GM18505 (cell line): Measurements from ENCODE around the gene CHCHD3.

Source experiments
- ATAC-seq: cut with Tn5 transposase; IDR thresholded peaks from one replicate; pipeline ENCODE4 v1.9.1; 2021; ENCODE audit not compliant: unreplicated experiment
- POLR2A ChIP-seq: IDR thresholded peaks from 4 replicates; pipeline ENCODE4 v1.6.1; 2011; ENCODE audit warnings: borderline replicate concordance; ENCODE audit not compliant: insufficient read depth, insufficient read length; ENCODE audit errors: extremely low read depth

The CHCHD3 gene

DNA sequence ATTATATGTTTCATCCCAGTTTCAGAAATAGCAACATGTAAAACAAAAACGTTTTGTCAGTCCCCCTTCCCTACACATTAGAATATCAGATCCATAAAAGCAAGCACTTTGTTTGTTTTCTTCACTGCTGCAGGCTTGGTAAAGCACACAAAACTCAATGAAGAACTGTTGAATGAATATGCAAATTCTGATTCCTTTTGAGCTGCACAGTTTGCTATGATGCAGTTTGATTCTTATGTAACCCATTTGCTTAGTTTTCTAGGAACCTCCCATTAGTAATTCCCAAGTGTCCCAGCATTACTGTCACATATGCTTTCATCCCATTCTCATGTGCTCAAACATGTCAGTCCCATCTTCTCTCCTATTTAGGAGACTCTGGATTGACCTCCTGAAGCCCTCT lies 26.1 kb upstream of the CHCHD3 start:
- ATAC-seq = no peak
- no peak for TF ChIP-seq POLR2A

DNA sequence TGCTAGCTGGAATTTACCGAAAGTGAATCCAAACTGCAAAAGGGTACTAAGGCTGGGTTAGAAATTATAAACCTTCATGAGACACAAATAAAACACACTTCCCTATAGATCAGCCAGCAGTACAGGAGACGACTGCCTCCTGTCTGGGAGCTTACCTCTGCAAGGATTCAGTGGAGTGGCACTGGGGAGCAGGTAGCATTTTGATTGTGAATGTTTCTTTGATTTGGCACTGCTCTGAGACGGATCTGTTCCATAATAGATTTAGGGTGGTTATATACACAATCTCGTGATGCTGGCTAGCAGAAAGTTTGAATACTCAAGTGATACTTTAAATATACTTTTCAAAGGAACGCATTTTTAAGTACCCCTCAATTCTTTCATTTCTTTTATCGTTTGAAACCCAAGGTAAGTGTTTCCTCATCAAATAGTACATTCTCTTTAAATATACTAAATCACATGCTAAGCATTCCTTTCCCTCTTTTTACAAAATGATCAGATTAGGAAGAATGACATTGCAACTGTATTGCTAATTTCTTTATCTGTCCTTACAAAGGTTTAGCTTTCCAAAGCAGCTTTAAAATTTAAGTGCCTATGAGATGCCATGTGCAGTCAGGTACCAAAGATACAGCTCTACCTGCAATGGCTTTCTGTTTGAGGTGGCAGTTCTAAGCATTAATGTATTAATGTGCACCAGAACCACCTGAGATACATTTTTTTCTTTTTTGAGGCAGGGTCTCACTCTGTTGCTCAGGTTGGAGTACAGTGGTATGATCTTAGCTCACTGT lies 20.6 kb upstream of the CHCHD3 start:
- no peak for ATAC-seq
- TF ChIP-seq POLR2A = no peak

GRCh38 chr7:133099633-133100286 lies 17.9 kb upstream of the CHCHD3 start:
- no peak for ATAC-seq
- TF ChIP-seq POLR2A = no peak

- ATAC-seq = no peak
- no peak for TF ChIP-seq POLR2A
These were observed 13.3 kb upstream of the CHCHD3 start for GRCh38 chr7:133095119-133095671.

- no peak for TF ChIP-seq POLR2A
- ATAC-seq = no peak
These were observed 10.1 kb upstream of the CHCHD3 start for GRCh38 chr7:133091943-133092464.

DNA sequence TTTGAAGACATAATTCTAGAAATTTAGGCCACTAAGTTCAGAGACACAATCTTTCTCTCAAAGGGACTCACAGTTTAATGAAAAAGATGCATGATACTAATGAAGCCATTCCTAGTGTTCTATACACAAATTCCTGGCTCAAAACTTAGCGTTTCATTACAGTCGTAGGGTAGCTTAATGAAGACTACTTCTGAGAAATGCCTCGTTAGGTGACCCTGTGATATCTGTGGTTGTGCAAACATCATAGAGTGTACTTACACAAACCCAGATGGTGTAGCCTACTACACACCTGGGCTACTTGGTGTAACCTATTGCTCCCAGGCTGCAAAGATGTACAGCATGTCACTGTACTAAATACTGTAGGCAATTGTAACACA lies 488 bp upstream of the CHCHD3 start:
- TF ChIP-seq POLR2A = no peak
- no peak for ATAC-seq

DNA sequence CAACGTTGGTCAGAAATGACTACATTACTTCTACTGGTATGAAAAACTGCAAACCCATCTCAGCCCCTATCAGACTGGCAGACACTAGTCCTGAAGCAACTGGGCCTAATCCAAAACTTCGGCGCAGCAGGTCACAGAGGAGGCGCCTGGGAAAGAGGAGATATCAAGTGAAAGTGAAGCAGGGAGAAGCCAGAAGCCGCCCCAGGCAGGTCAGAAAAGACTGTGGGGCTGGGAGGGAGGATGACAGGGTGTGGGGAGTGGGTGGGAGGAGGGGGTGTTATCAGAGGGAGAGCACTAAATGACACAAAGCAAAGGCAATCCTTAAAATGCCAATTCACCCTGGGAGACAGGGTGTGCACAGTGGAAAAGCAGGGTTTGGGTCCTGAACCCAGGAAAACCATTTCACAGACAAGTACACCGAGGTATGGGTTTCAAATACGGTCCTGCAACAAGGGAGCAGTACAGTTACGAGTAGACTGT lies 731 bp downstream of the CHCHD3 start:
- ATAC-seq = no peak
- no peak for TF ChIP-seq POLR2A

DNA sequence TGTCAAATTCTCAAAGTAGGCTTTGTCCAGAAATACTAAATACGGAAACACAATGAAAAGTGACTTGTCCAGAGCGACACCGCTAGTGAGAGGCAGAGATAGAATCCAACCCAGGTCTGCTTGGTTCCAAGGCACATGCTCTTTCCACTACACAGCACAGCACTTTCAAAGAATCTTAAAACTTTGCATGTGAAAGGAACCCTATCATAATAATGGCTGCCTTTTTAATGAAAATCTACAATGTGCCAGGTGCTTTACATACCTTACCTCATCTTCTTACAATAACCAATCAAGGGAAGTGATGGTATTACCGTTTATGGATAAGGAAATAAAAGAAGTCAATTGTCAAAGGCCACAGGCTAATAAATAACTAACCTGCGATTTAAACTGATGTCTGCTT lies 2.6 kb downstream of the CHCHD3 start:
- ATAC-seq = no peak

GRCh38 chr7:133077394-133077793 lies 4.5 kb downstream of the CHCHD3 start:
- no peak for ATAC-seq
- TF ChIP-seq POLR2A = no peak

More for the DNA sequence above, 2.6 kb downstream of the CHCHD3 start:
- no peak for TF ChIP-seq POLR2A

DNA sequence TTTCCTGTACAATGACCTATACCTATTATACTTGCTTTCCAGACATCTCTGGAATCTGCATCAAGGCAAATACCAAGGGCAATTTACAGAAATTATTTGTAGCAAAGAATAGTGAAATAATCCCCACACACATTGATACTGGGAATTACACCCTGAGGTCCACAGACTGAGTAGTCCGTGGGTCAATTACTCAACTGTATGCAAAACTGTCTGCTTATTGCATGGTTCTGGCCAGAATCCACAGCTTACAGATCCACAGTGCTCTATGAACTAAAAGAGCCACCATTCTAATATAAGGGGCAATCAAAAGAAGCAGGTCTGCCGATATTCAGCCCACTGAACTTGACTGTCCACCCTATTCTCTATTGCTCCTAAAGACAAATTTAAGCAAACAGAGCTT lies 5.7 kb downstream of the CHCHD3 start:
- ATAC-seq = no peak
- TF ChIP-seq POLR2A = no peak

DNA sequence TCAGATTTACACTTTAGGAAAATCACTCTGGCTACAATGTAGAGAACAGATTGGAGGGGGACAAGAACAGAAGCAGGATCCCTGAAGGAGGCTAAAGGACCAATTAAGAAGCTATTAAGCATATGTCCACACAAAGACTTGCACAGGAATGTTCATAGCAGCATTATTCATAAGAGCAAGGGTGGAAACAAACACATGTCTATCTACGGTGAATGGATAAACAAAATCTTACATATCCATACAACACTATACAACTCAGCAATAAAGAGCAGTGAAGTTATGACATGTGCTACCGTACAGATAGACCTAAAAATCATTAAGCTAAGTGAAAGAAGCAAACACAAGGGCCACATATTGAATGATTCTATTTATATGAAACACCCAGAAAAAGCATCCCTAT lies 10.4 kb downstream of the CHCHD3 start:
- TF ChIP-seq POLR2A = no peak
- no peak for ATAC-seq

- no peak for ATAC-seq
- no peak for TF ChIP-seq POLR2A
These were observed 11.3 kb downstream of the CHCHD3 start for GRCh38 chr7:133070562-133070961.

GRCh38 chr7:133065301-133065700 lies 16.6 kb downstream of the CHCHD3 start:
- no peak for TF ChIP-seq POLR2A
- no peak for ATAC-seq
